Measurements from ENCODE around the gene CSMD2.

CSMD2 gene

DNA sequence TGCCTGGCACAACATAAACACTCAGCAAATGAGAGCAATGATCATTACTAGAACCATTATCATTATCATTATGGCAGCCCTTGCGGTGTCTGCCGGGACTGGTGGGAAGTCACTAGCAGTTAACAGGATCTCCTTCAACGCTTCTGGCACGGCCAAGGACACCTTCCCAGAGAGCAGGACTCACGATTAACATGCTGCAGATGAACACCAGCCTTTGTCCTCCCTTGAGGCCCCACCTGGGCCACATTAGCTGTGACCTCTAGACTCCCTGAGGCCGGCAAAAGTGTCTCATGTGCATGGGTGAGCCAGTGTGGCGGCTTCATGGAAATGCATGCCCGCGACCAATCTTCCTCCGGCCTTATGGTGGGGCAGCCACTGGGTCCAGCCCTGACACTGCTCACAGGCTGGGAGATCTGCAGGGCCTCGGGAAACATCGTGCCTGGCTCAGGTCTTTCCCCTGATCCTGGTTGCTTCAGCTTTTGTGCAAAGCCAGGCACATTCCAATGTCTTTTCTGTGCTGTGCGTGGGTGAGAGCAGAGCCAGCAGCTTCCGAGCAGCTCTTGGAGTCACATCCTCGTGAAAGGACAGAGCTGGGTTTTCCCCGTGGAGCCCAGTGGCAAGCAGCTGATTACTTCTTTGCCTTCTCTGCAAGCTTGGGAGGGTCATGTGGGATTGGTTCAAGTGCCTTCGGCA lies 193.9 kb downstream of the CSMD2 start:
- Mint-ChIP-seq H3K27me3 (no peaks in the 10 kb centered on the region), H3K4me3 (no peak overlapping the region), H3K36me3 (no peaks in the 10 kb centered on the region), H3K9me3 (no peaks in the 10 kb centered on the region), H3K4me1 (no peaks in the 10 kb centered on the region), H3K27ac (no peak overlapping the region)
- CTCF ChIA-PET = no interaction called here
- DNase-seq = no peak

DNA sequence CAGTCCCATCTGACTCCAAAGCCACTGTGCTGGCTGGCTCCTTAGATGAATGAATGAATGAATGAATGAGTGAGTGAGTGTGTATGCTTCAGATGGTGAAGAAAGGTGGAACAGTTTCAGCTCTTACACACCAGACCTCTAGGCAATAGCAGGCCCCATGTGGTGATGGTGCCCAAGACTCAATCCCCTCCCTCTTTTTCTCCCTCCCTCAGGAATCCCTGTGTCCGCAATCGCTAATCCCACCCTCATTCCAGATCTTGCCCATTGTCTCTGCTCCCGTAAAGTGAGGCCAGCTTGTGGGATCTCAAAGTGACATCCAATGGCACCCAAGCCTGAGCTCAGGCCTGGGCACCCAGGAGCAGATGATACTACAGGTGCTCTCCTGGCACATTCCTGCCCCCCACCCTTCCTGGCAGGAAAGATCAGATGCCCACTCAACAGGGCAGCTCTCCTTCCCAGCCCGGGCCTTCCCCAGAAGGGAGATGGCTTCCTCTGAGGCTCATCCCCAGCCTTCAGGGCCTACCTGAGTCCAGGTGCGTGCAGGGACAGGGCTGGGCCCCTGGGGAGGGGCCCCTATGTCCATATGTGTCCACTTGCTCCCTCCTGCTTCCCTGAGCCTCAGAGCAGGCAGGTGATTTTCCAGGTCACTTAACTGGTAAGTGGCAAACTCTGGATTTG lies 194.7 kb downstream of the CSMD2 start:
- no peak for DNase-seq
- Mint-ChIP-seq H3K4me3 (no peak overlapping the region), H3K4me1 (no peaks in the 10 kb centered on the region), H3K36me3 (no peaks in the 10 kb centered on the region), H3K27me3 (peaks cover 4% of the 10 kb centered on the region), H3K9me3 (no peaks in the 10 kb centered on the region), H3K27ac (no peak overlapping the region)
- CTCF ChIA-PET = no interaction called here

DNA sequence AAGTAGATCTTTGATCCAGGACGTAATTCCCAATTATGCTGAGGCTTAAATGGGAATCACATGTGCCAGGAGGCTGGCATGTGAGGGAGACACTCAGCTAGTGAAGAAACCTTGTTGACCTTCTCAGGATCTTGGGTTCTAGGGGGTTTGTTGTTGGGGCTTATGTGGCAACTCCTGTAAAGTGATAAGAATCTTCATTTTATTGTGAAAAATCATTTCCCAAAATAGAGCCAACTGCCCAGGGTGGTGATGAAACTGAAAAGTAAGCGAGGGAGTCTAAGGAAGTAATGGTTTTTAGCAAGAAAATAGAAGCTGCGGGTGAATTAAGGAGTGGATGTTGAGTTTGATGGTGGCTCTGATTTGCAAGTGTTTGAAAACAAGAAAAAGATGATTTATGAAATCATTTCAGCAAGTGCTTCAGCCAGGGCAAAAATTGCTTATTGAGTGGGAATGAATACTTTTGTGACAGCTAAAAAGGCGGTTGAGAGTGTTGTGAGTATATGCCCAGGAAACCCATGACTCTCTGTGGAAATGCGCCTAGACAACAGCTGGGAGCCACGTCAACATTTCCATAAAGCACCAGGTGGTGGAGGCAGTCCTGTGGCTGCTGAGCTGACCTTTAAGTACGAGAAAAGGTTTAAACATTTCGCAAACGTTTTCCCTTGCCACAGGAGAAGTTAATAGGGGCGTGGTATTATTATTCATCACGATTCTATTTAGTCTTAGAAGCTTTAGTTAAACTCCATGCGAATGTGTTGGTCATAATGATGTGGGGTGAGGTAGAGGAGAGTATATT lies 198.5 kb downstream of the CSMD2 start:
- no peak for DNase-seq
- CTCF ChIA-PET = interaction anchor here (0.7 kb wide), 1 partner anchor 8 kb away, joined by 3 read pairs; no protein-coding TSS in a partner anchor

DNA sequence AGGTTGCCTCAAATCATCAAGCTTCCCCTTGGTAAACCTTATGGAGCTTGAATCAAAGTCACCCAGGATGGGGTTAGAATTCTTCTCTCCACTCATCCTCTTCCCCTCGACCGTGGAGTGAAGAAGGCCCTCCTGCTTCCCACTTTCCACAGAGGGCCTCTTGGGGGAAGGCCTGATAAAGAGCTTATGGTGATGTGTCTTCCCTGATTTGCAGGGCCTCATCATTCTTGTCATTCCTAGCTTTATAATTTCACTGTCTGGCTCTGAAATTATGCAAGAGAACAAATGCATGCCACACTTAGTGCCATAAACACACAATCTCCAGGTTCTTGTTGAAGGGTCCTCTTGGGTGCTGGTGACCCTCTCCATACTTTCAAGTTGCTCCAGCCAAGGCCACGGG lies 199.9 kb downstream of the CSMD2 start:
- Mint-ChIP-seq H3K27me3 (peaks cover 4% of the 10 kb centered on the region), H3K27ac (no peak overlapping the region), H3K4me3 (no peak overlapping the region), H3K36me3 (no peaks in the 10 kb centered on the region), H3K4me1 (no peaks in the 10 kb centered on the region), H3K9me3 (no peaks in the 10 kb centered on the region)
- no peak for DNase-seq
- CTCF ChIA-PET = no interaction called here

More for the DNA sequence above, 198.5 kb downstream of the CSMD2 start:
- no peak overlapping the region for H3K27ac Mint-ChIP-seq
- peaks cover 4% of the 10 kb centered on the region for H3K27me3 Mint-ChIP-seq
- H3K9me3 Mint-ChIP-seq = no peaks in the 10 kb centered on the region
- H3K4me3 Mint-ChIP-seq = no peak overlapping the region
- H3K4me1 Mint-ChIP-seq = no peaks in the 10 kb centered on the region
- no peaks in the 10 kb centered on the region for H3K36me3 Mint-ChIP-seq

DNA sequence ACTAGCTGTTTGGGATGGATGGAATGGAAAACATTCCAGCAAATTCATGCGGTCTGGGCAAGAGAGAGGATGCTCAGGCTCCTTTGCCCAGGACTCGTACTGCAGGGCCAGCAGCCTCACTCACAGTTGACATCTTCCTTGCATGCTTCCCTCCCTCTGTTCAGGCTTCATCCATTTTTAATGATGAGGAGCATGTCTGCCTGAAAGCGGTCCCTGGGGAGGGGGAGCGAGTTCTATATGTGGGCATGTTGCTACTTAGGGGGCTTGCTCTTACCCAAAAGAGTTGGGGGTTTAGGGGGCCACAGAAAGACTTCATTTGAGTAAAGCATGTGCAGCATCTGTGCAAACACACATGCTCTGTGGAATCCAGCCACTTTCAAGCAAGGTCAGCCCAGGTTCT lies 203.0 kb downstream of the CSMD2 start:
- Mint-ChIP-seq H3K36me3 (no peaks in the 10 kb centered on the region), H3K4me3 (no peak overlapping the region), H3K9me3 (no peaks in the 10 kb centered on the region), H3K27ac (no peak overlapping the region), H3K4me1 (no peaks in the 10 kb centered on the region), H3K27me3 (peaks cover 4% of the 10 kb centered on the region)
- CTCF ChIA-PET = no interaction called here
- DNase-seq = no peak

DNA sequence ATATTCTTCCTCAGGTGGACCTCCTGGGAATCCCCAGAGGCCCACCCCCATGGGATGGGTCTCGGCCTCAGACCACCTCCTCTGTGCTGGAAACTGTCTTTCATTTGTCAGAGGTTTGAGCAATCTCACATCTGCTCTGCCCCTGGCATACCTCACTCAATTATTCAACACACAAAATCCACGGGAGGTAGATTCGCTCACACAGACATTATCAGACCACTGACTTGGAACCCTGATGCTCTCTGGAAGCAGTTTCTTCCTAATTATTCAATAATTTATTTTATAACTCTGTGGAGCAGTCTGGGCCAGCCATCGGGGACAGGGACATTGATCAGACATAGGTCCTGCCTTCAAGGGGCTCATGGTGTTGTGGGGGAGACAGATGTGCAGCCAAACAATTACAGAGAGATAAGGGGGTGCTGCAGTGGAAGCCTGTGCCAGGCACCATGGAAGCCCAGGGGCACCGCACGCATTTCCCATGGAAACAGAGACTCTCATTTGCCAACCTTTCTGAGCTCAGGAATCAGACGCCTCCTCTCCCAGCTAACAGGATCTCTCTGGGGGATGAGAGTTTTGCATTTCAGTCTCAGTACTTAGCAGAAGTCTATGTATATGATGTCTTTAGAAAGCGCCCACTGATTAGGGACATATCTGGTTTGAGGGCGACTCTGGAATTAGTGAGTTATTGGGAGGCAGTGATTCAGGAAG lies 204.7 kb downstream of the CSMD2 start:
- Mint-ChIP-seq H3K9me3 (no peaks in the 10 kb centered on the region), H3K4me3 (no peak overlapping the region), H3K4me1 (no peaks in the 10 kb centered on the region), H3K27me3 (no peaks in the 10 kb centered on the region), H3K36me3 (no peaks in the 10 kb centered on the region), H3K27ac (no peak overlapping the region)
- CTCF ChIA-PET = no interaction called here
- DNase-seq = no peak

DNA sequence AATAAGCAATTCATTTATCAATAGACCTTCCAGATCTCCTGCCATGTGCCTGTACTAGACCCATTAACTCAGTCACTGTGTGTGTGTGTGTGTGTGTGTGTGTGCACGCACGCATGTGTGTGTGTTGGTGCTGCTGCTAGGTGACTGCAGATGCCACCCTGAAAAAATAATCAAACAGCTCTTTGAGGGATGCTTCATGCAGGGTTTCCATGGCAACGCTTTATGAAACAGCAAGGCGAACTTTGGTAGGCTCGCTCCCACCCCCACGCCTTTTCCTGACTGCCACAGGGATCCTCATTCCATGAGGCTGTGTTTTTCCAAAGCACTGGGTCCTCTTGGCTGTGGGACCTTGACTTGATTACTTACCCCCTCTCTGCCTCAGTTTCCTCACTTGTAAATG lies 207.2 kb downstream of the CSMD2 start:
- no peak for DNase-seq
- Mint-ChIP-seq H3K27ac (no peak overlapping the region), H3K9me3 (no peaks in the 10 kb centered on the region), H3K4me1 (no peaks in the 10 kb centered on the region), H3K27me3 (no peaks in the 10 kb centered on the region), H3K36me3 (no peaks in the 10 kb centered on the region), H3K4me3 (no peak overlapping the region)
- CTCF ChIA-PET = no interaction called here

DNA sequence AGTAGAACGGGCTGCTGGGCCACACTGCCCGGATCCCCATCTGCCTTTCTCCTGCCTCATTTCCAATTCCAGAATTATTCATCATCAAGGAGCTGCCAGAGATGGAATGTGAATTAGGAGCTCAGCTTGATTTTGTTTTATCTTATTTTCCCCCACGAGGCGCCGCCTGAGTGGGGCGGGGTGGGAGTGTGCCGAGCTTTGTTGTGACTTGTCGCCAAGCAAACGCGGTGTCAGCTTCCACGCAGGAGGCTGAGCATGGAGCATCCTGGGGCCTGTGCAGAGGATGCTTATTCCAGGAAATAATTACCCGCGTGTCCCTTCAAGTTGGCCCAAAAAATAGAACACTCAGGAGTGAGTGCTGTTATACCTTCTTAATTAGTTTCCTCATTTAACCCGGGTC lies 209.9 kb downstream of the CSMD2 start:
- Mint-ChIP-seq H3K27me3 (no peaks in the 10 kb centered on the region), H3K36me3 (no peaks in the 10 kb centered on the region), H3K4me3 (no peak overlapping the region), H3K4me1 (no peaks in the 10 kb centered on the region), H3K27ac (no peak overlapping the region), H3K9me3 (no peaks in the 10 kb centered on the region)
- DNase-seq = no peak
- CTCF ChIA-PET = no interaction called here

DNA sequence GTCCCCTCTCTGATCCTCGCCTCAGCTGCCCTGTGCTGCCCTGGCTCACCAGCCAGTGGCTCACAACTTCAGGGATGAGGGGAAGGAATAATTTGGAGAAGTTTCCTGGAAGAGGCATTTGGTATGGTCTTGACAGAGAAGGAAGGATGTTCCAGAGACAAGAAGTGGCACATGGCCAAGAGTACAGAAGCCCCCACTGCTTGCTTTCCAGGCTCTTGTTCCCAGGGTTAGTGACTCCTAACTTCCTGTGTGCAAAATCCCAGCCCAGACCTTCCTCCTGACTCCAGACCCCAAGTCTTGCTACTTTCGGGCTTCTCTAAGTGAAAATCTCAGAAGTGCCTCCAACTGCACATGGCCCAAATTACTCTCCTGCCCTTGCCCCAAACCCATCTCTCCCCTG lies 215.5 kb downstream of the CSMD2 start:
- Mint-ChIP-seq H3K9me3 (no peaks in the 10 kb centered on the region), H3K36me3 (no peaks in the 10 kb centered on the region), H3K4me1 (no peaks in the 10 kb centered on the region), H3K27me3 (no peaks in the 10 kb centered on the region), H3K4me3 (no peak overlapping the region), H3K27ac (no peak overlapping the region)
- no peak for DNase-seq
- CTCF ChIA-PET = no interaction called here

DNA sequence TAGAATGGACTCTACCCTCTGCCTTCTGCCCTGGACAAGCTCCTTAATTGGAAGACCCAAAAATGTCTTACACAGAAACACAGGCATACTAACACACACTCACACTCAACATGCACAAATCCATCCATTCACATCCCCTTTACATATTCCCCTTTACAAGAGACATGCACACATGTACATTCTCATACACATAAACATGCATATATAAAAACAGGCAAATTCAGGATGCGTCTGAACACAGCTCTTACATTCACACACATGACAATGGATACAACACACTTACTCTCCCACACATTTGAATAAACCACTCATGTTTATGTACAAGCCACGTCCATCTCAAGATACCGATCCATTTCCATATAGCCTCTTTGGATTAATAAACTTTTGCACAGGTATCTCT lies 216.7 kb downstream of the CSMD2 start:
- Mint-ChIP-seq H3K4me3 (no peak overlapping the region), H3K4me1 (no peaks in the 10 kb centered on the region), H3K36me3 (no peaks in the 10 kb centered on the region), H3K27ac (no peak overlapping the region), H3K9me3 (no peaks in the 10 kb centered on the region), H3K27me3 (no peaks in the 10 kb centered on the region)
- DNase-seq = no peak
- CTCF ChIA-PET = no interaction called here

DNA sequence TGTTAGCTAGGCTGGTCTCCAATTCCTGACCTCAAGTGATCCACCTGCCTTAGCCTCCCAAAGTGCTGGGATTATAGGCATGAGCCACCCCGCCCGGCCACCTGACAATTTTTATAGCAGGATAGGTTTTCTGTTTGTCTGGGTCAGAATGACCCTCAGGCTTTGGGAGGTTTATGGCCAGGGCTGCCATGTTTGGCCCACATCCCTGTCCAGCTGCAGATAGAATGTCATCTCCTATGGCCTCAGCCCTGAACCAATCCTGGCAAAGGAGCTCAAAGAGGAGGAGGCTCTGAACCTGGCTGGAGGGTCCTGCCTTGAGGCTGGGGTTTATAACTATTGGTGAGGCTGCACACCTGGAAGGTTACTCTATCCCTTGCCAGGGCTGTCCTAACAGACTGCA lies 218.2 kb downstream of the CSMD2 start:
- Mint-ChIP-seq H3K4me3 (no peak overlapping the region), H3K27me3 (no peaks in the 10 kb centered on the region), H3K27ac (no peak overlapping the region), H3K9me3 (no peaks in the 10 kb centered on the region), H3K36me3 (no peaks in the 10 kb centered on the region), H3K4me1 (no peaks in the 10 kb centered on the region)
- CTCF ChIA-PET = no interaction called here
- DNase-seq = no peak

DNA sequence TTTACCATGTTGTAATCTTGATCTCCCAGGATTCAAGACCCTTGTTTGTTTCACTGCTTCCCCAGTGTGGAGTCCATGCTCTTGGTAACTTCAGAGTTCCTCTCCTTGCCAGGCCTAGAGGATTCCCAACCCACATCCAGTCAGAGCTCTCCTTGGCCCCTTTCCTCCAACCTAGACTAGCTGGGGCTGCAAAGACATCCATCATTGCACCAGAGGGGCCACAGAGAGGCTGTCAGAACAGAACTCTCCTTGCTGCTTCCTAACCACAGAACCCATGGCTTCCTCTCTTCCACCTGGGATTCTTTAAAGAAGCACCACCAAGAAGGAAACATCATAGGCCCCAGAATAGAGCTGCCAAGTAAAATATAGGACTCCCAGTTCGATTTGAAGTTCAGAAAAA lies 220.2 kb downstream of the CSMD2 start:
- H3K27me3 Mint-ChIP-seq = no peaks in the 10 kb centered on the region
- H3K4me3 Mint-ChIP-seq = no peak overlapping the region
- H3K36me3 Mint-ChIP-seq = no peaks in the 10 kb centered on the region
- no peak for DNase-seq
- peaks cover 2% of the 10 kb centered on the region for H3K9me3 Mint-ChIP-seq
- CTCF ChIA-PET = no interaction called here
- no peaks in the 10 kb centered on the region for H3K4me1 Mint-ChIP-seq
- no peak overlapping the region for H3K27ac Mint-ChIP-seq

DNA sequence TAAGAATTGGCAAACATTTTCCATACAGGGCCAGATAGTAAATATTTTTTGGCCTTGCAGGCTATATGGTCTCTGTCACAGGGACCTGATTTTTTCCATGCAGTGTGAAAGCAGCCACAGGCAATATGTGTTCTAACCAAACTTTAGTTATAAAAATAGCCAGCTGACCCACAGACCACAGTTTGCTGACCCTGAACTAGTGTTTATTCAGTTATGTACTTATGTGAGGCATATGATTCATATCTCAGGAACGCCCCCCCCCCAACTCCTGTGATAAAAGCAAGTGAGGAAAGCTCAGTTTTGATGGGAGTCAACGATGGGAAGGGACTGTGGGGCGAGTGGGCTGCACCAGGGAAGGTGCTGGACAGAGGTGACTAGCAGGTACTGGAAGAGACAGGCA lies 221.1 kb downstream of the CSMD2 start:
- Mint-ChIP-seq H3K36me3 (no peaks in the 10 kb centered on the region), H3K27ac (no peak overlapping the region), H3K27me3 (no peaks in the 10 kb centered on the region), H3K9me3 (peaks cover 4% of the 10 kb centered on the region), H3K4me1 (no peaks in the 10 kb centered on the region), H3K4me3 (no peak overlapping the region)
- CTCF ChIA-PET = no interaction called here
- no peak for DNase-seq

DNA sequence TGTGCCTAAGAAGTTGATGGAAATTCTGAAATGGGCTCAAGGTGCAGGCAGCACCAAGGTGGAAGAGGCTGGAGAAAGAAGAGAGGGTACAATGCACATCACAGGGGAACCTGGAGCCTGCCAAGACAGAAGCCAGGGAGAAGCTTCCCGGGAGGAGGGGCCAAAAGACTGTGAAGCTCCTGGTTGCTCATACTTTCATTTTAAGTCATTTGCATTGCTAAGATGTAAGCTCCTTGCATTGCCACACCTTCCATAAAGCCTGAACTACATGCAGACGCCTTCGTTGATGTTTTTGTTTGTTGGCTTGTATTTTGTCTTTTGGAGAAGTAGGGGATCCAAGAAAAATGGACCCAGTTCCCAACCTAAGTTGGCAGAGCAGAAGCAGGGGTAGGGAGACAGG lies 232.2 kb downstream of the CSMD2 start:
- CTCF ChIA-PET = no interaction called here
- Mint-ChIP-seq H3K4me1 (no peaks in the 10 kb centered on the region), H3K36me3 (no peaks in the 10 kb centered on the region), H3K27me3 (no peaks in the 10 kb centered on the region), H3K27ac (no peak overlapping the region), H3K9me3 (peaks cover 5% of the 10 kb centered on the region), H3K4me3 (no peak overlapping the region)
- no peak for DNase-seq
